PC-9 (cell line): ENCODE results near the gene CSNK2A1.

Experiments used
- EZH2 ChIP-seq: fragments of 200-600 bp; sonication (generic); IDR thresholded peaks from 2 replicates; pipeline ENCODE4 v1.8.0; 2017; ENCODE audit warnings: antibody characterized with exemption, low read depth
- TF ChIP-seq, protein P1 (sequence below): fragments of 200-600 bp; sonication (generic); conservative IDR thresholded peaks from 2 replicates; pipeline ENCODE4 v1.6.1; 2017; ENCODE audit warnings: mixed run types, antibody characterized with exemption, mild to moderate bottlenecking, moderate library complexity

DNA sequence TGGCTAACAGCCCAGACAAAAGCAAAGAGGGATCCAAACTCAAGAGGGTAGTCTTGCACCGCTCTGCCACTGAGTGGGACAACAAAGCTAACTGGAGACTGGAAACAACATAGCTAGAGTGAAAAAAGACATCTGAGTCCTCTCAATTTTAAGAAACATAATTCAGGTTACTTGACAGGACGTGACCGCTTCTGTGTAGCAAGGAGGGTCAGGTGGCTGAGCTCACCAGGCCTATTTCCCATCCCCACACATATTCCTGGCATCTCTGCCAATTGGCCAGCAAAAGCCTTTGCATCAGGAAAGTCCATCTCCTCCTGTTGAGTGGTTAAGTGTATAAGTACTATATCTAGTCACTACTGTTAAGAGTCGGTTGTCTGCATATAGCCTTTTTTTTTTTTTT, 55.9 kb downstream of the CSNK2A1 start:
- no peak for TF ChIP-seq EZH2
- TF ChIP-seq, protein P1, sequence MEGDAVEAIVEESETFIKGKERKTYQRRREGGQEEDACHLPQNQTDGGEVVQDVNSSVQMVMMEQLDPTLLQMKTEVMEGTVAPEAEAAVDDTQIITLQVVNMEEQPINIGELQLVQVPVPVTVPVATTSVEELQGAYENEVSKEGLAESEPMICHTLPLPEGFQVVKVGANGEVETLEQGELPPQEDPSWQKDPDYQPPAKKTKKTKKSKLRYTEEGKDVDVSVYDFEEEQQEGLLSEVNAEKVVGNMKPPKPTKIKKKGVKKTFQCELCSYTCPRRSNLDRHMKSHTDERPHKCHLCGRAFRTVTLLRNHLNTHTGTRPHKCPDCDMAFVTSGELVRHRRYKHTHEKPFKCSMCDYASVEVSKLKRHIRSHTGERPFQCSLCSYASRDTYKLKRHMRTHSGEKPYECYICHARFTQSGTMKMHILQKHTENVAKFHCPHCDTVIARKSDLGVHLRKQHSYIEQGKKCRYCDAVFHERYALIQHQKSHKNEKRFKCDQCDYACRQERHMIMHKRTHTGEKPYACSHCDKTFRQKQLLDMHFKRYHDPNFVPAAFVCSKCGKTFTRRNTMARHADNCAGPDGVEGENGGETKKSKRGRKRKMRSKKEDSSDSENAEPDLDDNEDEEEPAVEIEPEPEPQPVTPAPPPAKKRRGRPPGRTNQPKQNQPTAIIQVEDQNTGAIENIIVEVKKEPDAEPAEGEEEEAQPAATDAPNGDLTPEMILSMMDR = no peak
